HCT116 (cell line): ENCODE results near the gene GRHL1. TPM values are rescaled to one million over a fixed set of nuclear protein-coding genes. Genes with fewer than 3 reads are reported as not detected.

Experiments used
- ATAC-seq: fragments of 200-7000 bp; cut with Tn5 transposase; 2 replicates; pipeline ENCODE4 v1.9.1; 2020; ENCODE audit warnings: mild to moderate bottlenecking, moderate library complexity
- BruUV-seq: library from RNA; stranded (reverse); fragments of 400-500 nt; replicated peaks from 2 replicates; lab custom pipeline; 2021; lab: Mats Ljungman, UMichigan
- CTCF ChIA-PET: fragments of 300-600 bp; sonication (Branson Sonifier 250); formaldehyde crosslinking; loops from one replicate; lab custom pipeline; 2021; ENCODE audit warnings: antibody characterized with exemption; lab: Charles Lee
- POLR2A ChIA-PET: fragments of 300-600, 350-600 bp; sonication (Branson Sonifier 250); formaldehyde crosslinking; loops from one replicate; lab custom pipeline; 2021; ENCODE audit warnings: antibody characterized with exemption; lab: Charles Lee
- RAD21 ChIA-PET, 2 experiments: fragments of 300-600 bp; sonication (Branson Sonifier 250); formaldehyde crosslinking; loops; one replicate each; lab custom pipeline; 2023; ENCODE audit warnings: low total read pairs in 2 of 2; ENCODE audit not compliant: uncharacterized antibody in 2 of 2, unreplicated experiment in 2 of 2, low non-redundant PET in 1 of 2; lab: Charles Lee
- DNase-seq: peaks from one replicate; pipeline ENCODE4 v3.0.0-alpha.2; 2010; ENCODE audit warnings: low read depth, low spot score
- H2AFZ ChIP-seq: fragments of 200-600 bp; shearing (Covaris generic), sonication (generic); 2 replicates; pipeline ENCODE4 v1.6.1; 2017; ENCODE audit warnings: low read depth, mixed run types, mixed read lengths, antibody characterized with exemption, low read length; ENCODE audit not compliant: poor library complexity, severe bottlenecking
- H3K27ac ChIP-seq: 2 replicates; pipeline ENCODE4 v1.5.1; 2012; ENCODE audit warnings: low read depth, low read length
- H3K27me3 ChIP-seq: fragments of 200-600 bp; sonication (generic); 2 replicates; pipeline ENCODE4 v1.6.1; 2016; ENCODE audit warnings: mixed run types, low read length, mixed read lengths; ENCODE audit not compliant: insufficient read depth
- H3K36me3 ChIP-seq, 2 experiments: fragments of 200-500 bp in 1 of 2; fragments of 200-600 bp in 1 of 2; sonication (Bioruptor generic) in 1 of 2; sonication (generic) in 1 of 2; 2 replicates each; pipeline versions ENCODE4 v1.5.1 to v1.6.1; 2014 to 2016; ENCODE audit warnings: low read length in 2 of 2, inconsistent platforms in 1 of 2, mixed read lengths in 1 of 2, mixed run types in 1 of 2; ENCODE audit not compliant: insufficient read depth in 2 of 2, control insufficient read depth in 1 of 2
- H3K4me1 ChIP-seq, 2 experiments: fragments of 200-600 bp in 1 of 2; sonication (generic) in 1 of 2; 2 replicates each; pipeline versions ENCODE4 v1.5.1 to v1.6.1; 2012 to 2017; ENCODE audit warnings: low read length in 2 of 2, inconsistent platforms in 1 of 2, mild to moderate bottlenecking in 1 of 2, mixed read lengths in 1 of 2, mixed run types in 1 of 2, moderate library complexity in 1 of 2; ENCODE audit not compliant: insufficient read depth in 2 of 2, control insufficient read depth in 1 of 2
- H3K4me2 ChIP-seq: fragments of 200-600 bp; sonication (generic); 2 replicates; pipeline ENCODE4 v1.6.1; 2017; ENCODE audit warnings: mixed run types, low read length, mixed read lengths
- H3K4me3 ChIP-seq, 2 experiments: fragments of 200-600 bp in 1 of 2; sonication (generic) in 1 of 2; replicated peaks in 1 of 2; 2 replicates each; pipeline ENCODE4 v1.5.1; 2011 to 2016; ENCODE audit warnings: low read length in 2 of 2, control low read depth in 1 of 2, low read depth in 1 of 2, mild to moderate bottlenecking in 1 of 2, mixed read lengths in 1 of 2, mixed run types in 1 of 2
- H3K79me2 ChIP-seq: fragments of 200-600 bp; sonication (generic); 2 replicates; pipeline ENCODE4 v1.6.1; 2017; ENCODE audit warnings: mild to moderate bottlenecking, mixed run types, low read length, moderate library complexity, mixed read lengths; ENCODE audit not compliant: insufficient read depth
- H3K9ac ChIP-seq: fragments of 200-600 bp; sonication (generic); 2 replicates; pipeline ENCODE4 v1.6.1; 2016; ENCODE audit warnings: low read length, mixed read lengths
- H3K9me2 ChIP-seq: fragments of 200-600 bp; sonication (generic), shearing (Covaris generic); 2 replicates; pipeline ENCODE4 v1.6.1; 2017; ENCODE audit warnings: mixed run types, mild to moderate bottlenecking, moderate library complexity; ENCODE audit not compliant: insufficient read depth
- H3K9me3 ChIP-seq, 2 experiments: fragments of 200-500 bp in 1 of 2; fragments of 200-600 bp in 1 of 2; sonication (Bioruptor generic) in 1 of 2; sonication (generic) in 1 of 2; 2 replicates each; pipeline ENCODE4 v1.6.1; 2014 to 2017; ENCODE audit warnings: low read length in 2 of 2, mixed read lengths in 2 of 2, inconsistent platforms in 1 of 2, low read depth in 1 of 2, mild to moderate bottlenecking in 1 of 2, mixed run types in 1 of 2, moderate library complexity in 1 of 2; ENCODE audit not compliant: control insufficient read depth in 1 of 2, insufficient read depth in 1 of 2
- H4K20me1 ChIP-seq: fragments of 200-600 bp; sonication (generic), shearing (Covaris generic); 2 replicates; pipeline ENCODE4 v1.6.1; 2017; ENCODE audit warnings: mixed run types, mild to moderate bottlenecking, moderate library complexity; ENCODE audit not compliant: insufficient read depth
- CBX3 ChIP-seq: IDR thresholded peaks from 2 replicates; pipeline ENCODE4 v1.6.1; 2012; ENCODE audit warnings: low read depth
- CTCF ChIP-seq, 3 experiments: fragments of 200-600 bp in 1 of 3; sonication (generic) in 1 of 3; IDR thresholded peaks in 2 of 3; conservative IDR thresholded peaks in 1 of 3; 2 replicates each; pipeline ENCODE4 v1.5.1; 2012 to 2017; ENCODE audit warnings: low read depth in 2 of 3, low read length in 2 of 3, antibody characterized with exemption in 1 of 3, borderline replicate concordance in 1 of 3, control low read depth in 1 of 3, mild to moderate bottlenecking in 1 of 3, mixed read lengths in 1 of 3, mixed run types in 1 of 3, moderate library complexity in 1 of 3; ENCODE audit not compliant: insufficient read depth in 1 of 3
- ELF1 ChIP-seq: IDR thresholded peaks from 2 replicates; pipeline ENCODE4 v1.6.1; 2012; ENCODE audit warnings: low read depth, borderline replicate concordance
- FOSL1 ChIP-seq: IDR thresholded peaks from 2 replicates; pipeline ENCODE4 v1.6.1; 2012; ENCODE audit warnings: low read depth
- POLR2A ChIP-seq: IDR thresholded peaks from 2 replicates; pipeline ENCODE4 v1.7.0; 2011; ENCODE audit warnings: borderline replicate concordance; ENCODE audit not compliant: insufficient read depth, insufficient read length; ENCODE audit errors: extremely low read depth
- REST ChIP-seq: IDR thresholded peaks from 2 replicates; pipeline ENCODE4 v1.6.1; 2012; ENCODE audit warnings: low read depth
- intact Hi-C: fragments of 100-400 bp; cut with micrococcal nuclease; formaldehyde crosslinking; loops from 2 replicates; pipeline ENCODE4 v1.10.0; 2022
- total RNA-seq: library from RNA; stranded (reverse); gene quantifications from one replicate; pipeline ENCODE4 v1.2.1, GENCODE V29; 2021; ENCODE audit not compliant: unreplicated experiment

GRHL1 gene
- total RNA-seq, 1 experiment from 2014 or later, result 8.5 TPM

GRCh38 chr2:10019602-10020400 lies 68.3 kb downstream of the GRHL1 start:
- Histone ChIP-seq H3K4me3 (no peak overlapping the region), H3K4me2 (no peak overlapping the region), H3K27ac (no peak overlapping the region), H3K9ac (no peak overlapping the region), H2AFZ (no peak overlapping the region), H4K20me1 (no peaks in the 10 kb centered on the region), H3K27me3 (no peaks in the 10 kb centered on the region), H3K9me2 (no peaks in the 10 kb centered on the region), H3K79me2 (no peaks in the 10 kb centered on the region), H3K9me3 (peaks cover 0 to under 1% of the 10 kb centered on the region in 2 experiments; a peak in 1 of 4 replicates), H3K4me1 (peaks cover 2 to 20% of the 10 kb centered on the region in 2 experiments; a peak in 3 of 4 replicates), H3K36me3 (no peaks in the 10 kb centered on the region)
- ChIA-PET CTCF (no interaction called here), RAD21 (no interaction called here), POLR2A (no interaction called here)
- ATAC-seq (no peak), DNase-seq (no peak)
- no TSS peak for BruUV-seq
- intact Hi-C loops, result no loop called here
- no peak for TF ChIP-seq FOSL1
- no peak for TF ChIP-seq CTCF (IDR thresholded peaks at IDR 0.05 in 2 of 3, conservative IDR thresholded peaks at IDR 0.05 in 1 of 3; ENCODE audit: borderline replicate concordance in 1 of 3, insufficient read depth in 1 of 3, low read depth in 2 of 3, low read length in 2 of 3)
- TF ChIP-seq POLR2A, result no peak
- no peak for TF ChIP-seq ELF1
- no peak for TF ChIP-seq CBX3
- no peak for TF ChIP-seq REST
